Astrocyte (in vitro differentiated cells and primary cell): ENCODE data around the gene PLA2G4D.

Experiments used
- EZH2 ChIP-seq: IDR thresholded peaks from 2 replicates; pipeline ENCODE4 v1.6.1; 2012; ENCODE audit warnings: mild to moderate bottlenecking, low read length, inconsistent platforms; ENCODE audit not compliant: insufficient read depth
- TF ChIP-seq, protein P1 (sequence below): IDR thresholded peaks from 2 replicates; pipeline ENCODE4 v1.5.1; 2011; ENCODE audit warnings: low read depth, mild to moderate bottlenecking, inconsistent platforms, low read length, moderate library complexity; ENCODE audit not compliant: insufficient read depth

DNA sequence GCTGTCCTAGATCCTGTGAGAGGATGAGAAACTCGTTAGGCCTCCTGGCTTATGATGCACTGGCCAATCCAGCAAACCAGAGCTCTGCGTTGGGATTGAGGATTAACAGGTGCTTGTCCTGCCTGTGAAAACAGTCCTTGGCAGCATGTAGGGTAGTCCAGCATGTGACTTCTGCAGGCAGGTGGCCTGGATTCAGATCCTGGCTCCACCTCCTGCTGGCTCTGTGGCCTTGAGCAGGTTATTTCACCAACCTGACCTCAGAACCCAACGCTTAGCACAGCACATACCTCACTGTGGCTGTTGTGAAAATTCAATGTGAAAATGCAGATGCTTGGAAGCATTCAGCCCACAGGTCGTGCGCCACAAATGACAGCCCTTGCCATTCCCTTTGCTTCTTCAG, 33.6 kb downstream of the PLA2G4D start:
- TF ChIP-seq, protein P1, sequence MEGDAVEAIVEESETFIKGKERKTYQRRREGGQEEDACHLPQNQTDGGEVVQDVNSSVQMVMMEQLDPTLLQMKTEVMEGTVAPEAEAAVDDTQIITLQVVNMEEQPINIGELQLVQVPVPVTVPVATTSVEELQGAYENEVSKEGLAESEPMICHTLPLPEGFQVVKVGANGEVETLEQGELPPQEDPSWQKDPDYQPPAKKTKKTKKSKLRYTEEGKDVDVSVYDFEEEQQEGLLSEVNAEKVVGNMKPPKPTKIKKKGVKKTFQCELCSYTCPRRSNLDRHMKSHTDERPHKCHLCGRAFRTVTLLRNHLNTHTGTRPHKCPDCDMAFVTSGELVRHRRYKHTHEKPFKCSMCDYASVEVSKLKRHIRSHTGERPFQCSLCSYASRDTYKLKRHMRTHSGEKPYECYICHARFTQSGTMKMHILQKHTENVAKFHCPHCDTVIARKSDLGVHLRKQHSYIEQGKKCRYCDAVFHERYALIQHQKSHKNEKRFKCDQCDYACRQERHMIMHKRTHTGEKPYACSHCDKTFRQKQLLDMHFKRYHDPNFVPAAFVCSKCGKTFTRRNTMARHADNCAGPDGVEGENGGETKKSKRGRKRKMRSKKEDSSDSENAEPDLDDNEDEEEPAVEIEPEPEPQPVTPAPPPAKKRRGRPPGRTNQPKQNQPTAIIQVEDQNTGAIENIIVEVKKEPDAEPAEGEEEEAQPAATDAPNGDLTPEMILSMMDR = no peak
- TF ChIP-seq EZH2 = no peak
